Ectodermal cell (in vitro differentiated cells): ENCODE data around the gene GTF2H2C.
"Not testable (repeated sequence)": the region's sequence is repeated elsewhere in the genome, so short reads cannot be mapped to it uniquely, and the experiment has no call there.

Experiments used
- H3K27ac ChIP-seq: 2 replicates; pipeline ENCODE4 v1.7.0; 2013; ENCODE audit warnings: mild to moderate bottlenecking, low read depth, low read length; ENCODE audit not compliant: insufficient read depth, poor library complexity, severe bottlenecking
- H3K27me3 ChIP-seq: 2 replicates; pipeline ENCODE4 v1.7.0; 2013; ENCODE audit warnings: mild to moderate bottlenecking, low read length; ENCODE audit not compliant: insufficient read depth, control insufficient read depth, poor library complexity, severe bottlenecking
- H3K36me3 ChIP-seq: one replicate; pipeline ENCODE4 v1.7.0; 2013; ENCODE audit warnings: low read length; ENCODE audit not compliant: control insufficient read depth, insufficient read depth
- H3K4me1 ChIP-seq: one replicate; pipeline ENCODE4 v1.7.0; 2013; ENCODE audit warnings: low read length; ENCODE audit not compliant: control insufficient read depth, insufficient read depth
- H3K4me3 ChIP-seq: 2 replicates; pipeline ENCODE4 v1.7.0; 2013; ENCODE audit warnings: low read depth, low read length, control low read depth; ENCODE audit not compliant: insufficient read depth
- H3K9me3 ChIP-seq: 2 replicates; pipeline ENCODE4 v1.7.0; 2013; ENCODE audit warnings: mild to moderate bottlenecking, low read length, moderate library complexity; ENCODE audit not compliant: control insufficient read depth
- WGBS, 2 experiments: methylation state at CpG; one replicate each; pipeline ENCODE4 v1.1.7; 2013; ENCODE audit warnings: missing lambda C conversion rate in 2 of 2; 5-methylcytosine and 5-hydroxymethylcytosine counted together

The GTF2H2C gene

DNA sequence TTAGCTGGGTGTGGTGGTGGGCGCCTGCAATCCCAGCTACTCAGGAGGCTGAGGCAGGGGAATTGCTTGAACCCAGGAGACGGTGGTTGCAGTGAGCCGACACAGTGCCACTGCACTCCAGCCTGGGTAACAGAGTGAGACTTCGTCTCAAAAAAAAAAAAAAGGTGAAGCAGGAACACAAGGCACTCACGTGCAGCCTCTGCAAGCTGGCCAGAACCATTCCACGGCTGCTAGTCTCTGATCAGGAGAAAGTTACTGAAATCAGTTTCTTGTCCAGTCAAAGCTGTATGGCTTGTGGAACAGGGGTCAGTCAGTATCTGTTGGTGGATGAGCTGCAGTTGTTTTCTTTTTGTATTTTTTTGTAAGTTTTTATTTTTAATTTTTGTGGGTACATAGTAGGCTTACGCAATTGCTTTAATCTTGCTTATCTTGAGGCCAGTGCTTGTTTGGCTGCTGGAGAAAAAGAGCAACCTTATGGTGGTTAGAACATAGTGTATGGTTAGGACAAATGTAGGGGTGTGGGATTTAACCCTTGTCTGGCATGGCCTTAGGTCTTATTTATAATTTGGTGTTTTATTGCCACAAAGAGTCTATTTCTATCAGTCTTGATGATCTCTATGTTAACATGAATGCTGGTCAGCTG is 32.7 kb upstream of the GTF2H2C start:
- Histone ChIP-seq H3K36me3 (no peaks in the 10 kb centered on the region), H3K4me3 (no peak overlapping the region), H3K9me3 (no peaks in the 10 kb centered on the region), H3K27ac (no peak overlapping the region), H3K27me3 (no peaks in the 10 kb centered on the region), H3K4me1 (peaks cover 9% of the 10 kb centered on the region)
- WGBS, 2 experiments = 92 to 94% methylated on average over 7 of the region's 7 CpGs

DNA sequence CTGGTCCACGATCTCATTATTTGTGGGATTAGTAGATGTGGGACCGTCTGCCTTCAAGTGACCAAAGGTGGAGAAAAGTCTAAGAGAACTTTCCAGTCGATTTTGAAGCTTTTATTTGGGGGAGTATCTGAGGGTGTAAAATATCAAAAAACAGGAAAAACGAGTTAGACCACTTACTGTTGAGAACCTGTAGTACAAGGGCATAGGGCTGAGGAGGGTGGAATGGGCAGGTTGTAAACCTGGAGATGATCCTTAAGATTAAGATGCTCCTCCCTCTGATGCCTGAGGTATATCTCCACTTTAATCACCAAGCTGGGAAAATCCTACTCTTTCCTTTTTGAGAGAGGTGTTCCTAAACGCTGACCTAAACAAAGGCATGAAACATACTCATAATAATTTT is 32.0 kb upstream of the GTF2H2C start:
- WGBS, 2 experiments = 89 to 92% methylated on average over 5 of the region's 5 CpGs
- H3K27ac ChIP-seq = no peak overlapping the region

DNA sequence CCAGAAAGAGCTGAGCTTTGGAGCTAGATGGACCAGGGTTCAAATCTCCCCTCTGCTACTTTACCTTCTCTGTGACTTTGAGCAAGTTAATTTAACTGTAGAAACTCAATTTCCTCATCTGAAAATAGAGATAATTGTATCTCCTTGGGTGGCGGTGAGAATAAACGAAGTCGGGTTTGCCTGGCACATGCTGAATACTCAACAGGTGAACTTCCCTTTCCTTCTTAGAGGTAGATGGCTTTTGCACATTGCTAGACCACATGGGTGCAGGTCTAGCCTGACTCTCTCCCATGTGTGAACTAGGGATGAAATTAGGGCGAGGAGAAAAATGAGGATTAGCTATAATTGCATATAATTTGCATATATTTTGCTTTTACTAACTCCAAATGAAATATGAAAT is 31.4 kb upstream of the GTF2H2C start:
- H3K4me3 ChIP-seq = no peak overlapping the region
- no peak overlapping the region for H3K27ac ChIP-seq
- no peaks in the 10 kb centered on the region for H3K9me3 ChIP-seq
- peaks cover 9% of the 10 kb centered on the region for H3K4me1 ChIP-seq
- no peaks in the 10 kb centered on the region for H3K27me3 ChIP-seq
- WGBS, 2 experiments = 96 to 98% methylated on average over 3 of the region's 4 CpGs
- H3K36me3 ChIP-seq = no peaks in the 10 kb centered on the region

More for the DNA sequence above, 32.0 kb upstream of the GTF2H2C start:
- Histone ChIP-seq H3K27me3 (no peaks in the 10 kb centered on the region), H3K4me1 (peaks cover 9% of the 10 kb centered on the region), H3K36me3 (no peaks in the 10 kb centered on the region), H3K9me3 (no peaks in the 10 kb centered on the region), H3K4me3 (no peak overlapping the region)

DNA sequence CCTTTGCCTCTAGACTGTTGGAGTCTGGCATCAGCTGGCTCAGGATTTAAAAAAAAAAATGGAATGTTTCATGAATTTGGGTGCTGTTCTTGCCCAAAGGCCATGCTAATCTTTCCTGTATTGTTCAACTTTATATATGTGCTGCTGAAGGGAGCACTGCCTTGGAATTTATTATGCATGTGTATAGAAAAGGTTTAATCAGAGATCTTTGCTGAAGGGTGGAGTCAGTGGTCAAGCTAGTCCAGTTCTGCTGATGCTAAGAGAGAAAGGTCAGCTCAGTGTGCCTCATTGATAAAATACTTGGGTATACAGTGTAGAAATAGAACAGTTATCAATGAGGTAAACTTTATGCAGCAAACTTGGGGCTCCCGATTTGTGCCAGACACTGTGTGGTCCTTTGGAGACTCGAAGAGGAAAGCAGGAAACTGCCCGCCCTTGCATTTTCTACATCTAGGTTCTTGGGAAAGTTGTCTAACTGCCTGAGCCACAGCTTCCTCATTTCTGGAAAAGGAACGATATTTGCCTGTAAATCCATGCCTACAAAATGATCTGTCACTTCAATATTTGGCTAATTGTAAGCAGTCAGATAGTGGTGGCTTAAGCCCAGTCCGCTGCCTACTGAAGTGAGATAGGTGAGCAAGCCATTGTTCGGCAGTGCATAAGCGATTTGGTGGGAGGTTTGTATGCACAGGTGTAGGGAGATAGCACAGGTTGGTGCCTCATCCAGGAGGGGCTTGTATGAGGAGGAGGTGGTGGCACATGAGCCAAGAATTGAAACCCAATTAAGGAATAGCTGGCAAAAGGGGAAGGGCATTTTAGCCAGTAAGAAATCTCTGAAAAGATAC is 29.2 kb upstream of the GTF2H2C start:
- no peaks in the 10 kb centered on the region for H3K27me3 ChIP-seq
- H3K27ac ChIP-seq = no peak overlapping the region
- 93 to 95% methylated on average over 7 of the region's 7 CpGs for WGBS, 2 experiments
- no peaks in the 10 kb centered on the region for H3K36me3 ChIP-seq
- H3K9me3 ChIP-seq = no peaks in the 10 kb centered on the region
- H3K4me1 ChIP-seq = peaks cover 9% of the 10 kb centered on the region
- H3K4me3 ChIP-seq = no peak overlapping the region

DNA sequence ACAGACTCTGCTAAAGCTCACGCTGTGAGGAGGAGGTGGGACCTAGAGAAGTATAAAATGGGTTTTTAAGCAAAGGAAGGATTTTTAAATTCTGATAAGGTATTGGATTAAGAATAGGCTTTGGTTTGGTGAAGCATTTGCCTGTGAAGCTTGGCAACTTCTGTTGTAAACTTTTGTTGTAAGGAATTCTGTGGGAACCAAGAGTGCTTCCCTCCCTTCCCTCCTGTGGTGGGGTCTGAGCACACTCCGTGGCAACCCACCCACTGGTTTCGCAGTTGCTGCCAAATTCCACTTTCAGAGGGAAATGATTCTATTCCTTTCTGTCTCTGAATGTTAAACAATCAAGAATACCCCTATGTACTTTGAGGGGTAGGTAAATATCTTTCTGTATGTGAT is 28.6 kb upstream of the GTF2H2C start:
- Histone ChIP-seq H3K4me1 (peaks cover 9% of the 10 kb centered on the region), H3K27me3 (no peaks in the 10 kb centered on the region), H3K9me3 (no peaks in the 10 kb centered on the region), H3K4me3 (no peak overlapping the region), H3K27ac (no peak overlapping the region), H3K36me3 (no peaks in the 10 kb centered on the region)
- 57 to 70% methylated on average over 3 of the region's 3 CpGs for WGBS, 2 experiments

DNA sequence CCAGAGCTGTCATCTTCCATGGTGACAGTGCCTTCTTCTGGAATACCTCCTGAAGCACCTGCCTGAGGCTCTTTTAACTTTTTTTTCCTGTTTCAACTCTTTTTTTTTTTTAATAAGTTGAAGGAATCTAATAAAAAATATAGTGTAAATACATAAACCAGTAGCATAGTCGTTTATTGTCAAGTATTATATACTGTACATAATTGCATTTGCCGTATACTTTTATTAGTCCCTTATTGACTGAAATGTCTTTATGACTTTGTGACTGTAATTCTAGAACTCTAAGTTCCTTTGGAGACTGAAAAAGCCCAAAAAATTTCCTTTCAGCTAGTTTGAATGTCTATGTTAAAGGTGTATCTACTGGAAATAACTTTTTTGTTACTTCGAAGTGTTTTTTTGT is 22.1 kb upstream of the GTF2H2C start:
- not testable (repeated sequence) for H3K36me3 ChIP-seq, H3K9me3 ChIP-seq, H3K4me3 ChIP-seq, H3K4me1 ChIP-seq, H3K27ac ChIP-seq, H3K27me3 ChIP-seq
- WGBS, 2 experiments = no CpG with 5 or more reads among the region's 3 CpGs

DNA sequence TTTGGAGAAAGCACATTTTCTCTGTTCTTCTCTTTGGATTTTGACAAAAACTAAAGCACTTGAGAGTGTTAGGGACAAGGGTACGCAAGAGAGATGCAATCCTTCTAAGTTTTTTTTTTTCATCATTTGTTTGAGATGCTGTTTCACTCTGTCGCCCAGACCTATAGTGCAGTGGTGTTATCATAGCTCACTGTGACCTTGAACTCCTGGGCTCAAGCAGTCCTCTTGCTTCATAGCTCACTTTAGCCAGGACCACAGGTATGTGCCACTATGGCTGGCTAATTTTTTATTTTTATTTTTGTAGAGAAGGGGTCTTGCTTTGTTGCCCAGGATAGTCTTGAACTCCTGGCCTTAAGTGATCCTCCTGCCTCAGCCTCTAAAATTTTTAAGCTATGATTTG is 21.3 kb upstream of the GTF2H2C start:
- not testable (repeated sequence) for H3K27ac ChIP-seq, H3K27me3 ChIP-seq, H3K4me1 ChIP-seq, H3K9me3 ChIP-seq, H3K4me3 ChIP-seq, H3K36me3 ChIP-seq
- 100% methylated on average over 1 of the region's 2 CpGs for WGBS, 2 experiments

DNA sequence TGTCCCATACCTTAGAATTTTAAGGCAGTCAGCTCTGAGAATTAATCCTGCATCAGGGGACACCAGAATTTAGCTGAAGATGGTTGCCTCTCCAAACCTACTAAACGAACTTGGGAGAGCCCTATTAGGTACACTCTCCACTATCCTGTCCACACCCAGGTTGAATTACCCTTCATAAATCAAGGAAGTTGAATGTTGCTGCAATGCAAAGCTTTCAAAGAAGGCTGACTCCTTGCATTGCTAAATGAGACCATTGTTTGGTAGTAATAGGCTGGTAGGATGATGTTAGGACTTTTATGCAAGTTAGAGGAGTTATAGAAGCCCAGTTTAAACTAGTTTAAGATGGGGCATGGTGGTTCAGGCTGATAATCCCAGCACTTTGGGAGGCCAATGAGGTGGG is 18.6 kb upstream of the GTF2H2C start:
- H3K4me1 ChIP-seq, H3K4me3 ChIP-seq, H3K27ac ChIP-seq, H3K9me3 ChIP-seq, H3K27me3 ChIP-seq, H3K36me3 ChIP-seq: not testable (repeated sequence)
- no CpG with 5 or more reads among the region's 1 CpG for WGBS, 2 experiments

DNA sequence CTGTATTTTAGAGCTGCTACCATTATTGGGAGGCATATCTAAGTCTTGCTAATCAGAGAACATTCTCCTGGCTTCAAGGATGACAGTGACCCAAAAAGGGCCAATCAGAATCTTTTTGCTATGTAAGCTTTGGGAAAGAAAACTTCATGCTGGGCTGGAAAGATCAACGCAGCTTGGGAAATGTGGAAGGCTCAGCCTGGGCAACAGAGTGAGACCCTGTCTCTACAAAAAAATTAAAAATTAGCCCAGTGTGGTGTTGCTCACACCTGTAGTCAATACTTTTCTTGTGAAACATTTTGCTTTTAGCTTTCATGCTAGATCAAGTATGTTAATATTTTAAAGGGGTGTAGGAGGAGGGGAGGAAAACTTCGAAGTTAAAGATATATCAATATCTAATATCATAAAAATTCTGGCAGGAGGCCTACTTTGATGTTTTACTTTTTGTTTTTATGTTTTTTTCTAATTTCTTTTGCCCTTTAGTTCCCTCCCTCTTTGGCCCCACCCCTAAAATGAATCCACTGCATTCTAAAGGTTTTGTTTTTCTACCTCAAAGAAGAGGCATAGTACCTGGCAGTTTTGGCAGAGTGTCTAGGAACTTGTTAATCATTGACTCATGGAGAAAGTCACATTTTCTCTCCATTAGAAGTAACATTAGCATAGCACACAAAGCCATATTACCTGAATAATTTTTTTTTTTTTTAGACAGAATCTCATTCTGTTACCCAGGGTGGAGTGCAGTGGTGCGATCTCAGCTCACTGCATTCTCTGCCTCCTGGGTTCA is 17.0 kb upstream of the GTF2H2C start:
- not testable (repeated sequence) for H3K27me3 ChIP-seq, H3K9me3 ChIP-seq, H3K36me3 ChIP-seq, H3K4me1 ChIP-seq, H3K4me3 ChIP-seq, H3K27ac ChIP-seq
- no CpG with 5 or more reads among the region's 3 CpGs for WGBS, 2 experiments

DNA sequence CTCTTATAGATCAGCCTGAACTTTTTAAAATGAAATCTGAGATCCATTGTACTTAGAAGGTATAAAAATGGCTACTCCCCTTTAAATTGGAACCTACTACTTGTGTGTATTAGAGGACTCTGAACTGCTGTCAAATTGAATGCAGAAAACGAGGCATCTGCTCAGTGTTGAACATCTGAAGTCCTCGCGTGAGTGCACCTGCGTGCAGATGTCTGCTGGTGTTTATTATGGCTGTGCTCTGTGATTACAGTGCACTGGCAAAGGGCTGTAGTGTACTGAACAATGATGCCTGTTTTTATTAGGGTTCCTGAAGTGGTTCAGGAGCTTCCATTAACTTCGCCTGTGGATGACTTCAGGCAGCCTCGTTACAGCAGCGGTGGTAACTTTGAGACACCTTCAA is 15.4 kb upstream of the GTF2H2C start:
- not testable (repeated sequence) for H3K27ac ChIP-seq, H3K4me3 ChIP-seq, H3K36me3 ChIP-seq, H3K27me3 ChIP-seq, H3K9me3 ChIP-seq, H3K4me1 ChIP-seq
- WGBS, 2 experiments = no CpG with 5 or more reads among the region's 7 CpGs
